HepG2 (cell line): ENCODE results near the gene TALDO1. TPM values are rescaled to one million over a fixed set of nuclear protein-coding genes. Genes with fewer than 3 reads are reported as not detected.

Experiments
- GMEB2 ChIP-seq: IDR thresholded peaks from 2 replicates; pipeline ENCODE4 v1.6.1; 2016; ENCODE audit warnings: missing biosample characterization, missing genetic modification reagents, low read depth
- HMGXB4 ChIP-seq, 2 experiments: sonication (generic) in 1 of 2; formaldehyde crosslinking in 1 of 2; IDR thresholded peaks; 2 replicates each; pipeline versions ENCODE4 v1.4.0 to v1.6.1; 2018 to 2020; ENCODE audit warnings: missing genetic modification reagents in 2 of 2, borderline replicate concordance in 1 of 2, low read depth in 1 of 2, mild to moderate bottlenecking in 1 of 2, missing biosample characterization in 1 of 2
- KIAA2018 ChIP-seq: sonication (generic); formaldehyde crosslinking; IDR thresholded peaks from 2 replicates; pipeline ENCODE4 v1.5.0; 2020; ENCODE audit warnings: mild to moderate bottlenecking, missing genetic modification reagents, borderline replicate concordance
- MAZ ChIP-seq, 2 experiments: sonication (generic) in 1 of 2; formaldehyde crosslinking in 1 of 2; IDR thresholded peaks; 2 replicates each; pipeline versions ENCODE4 v1.5.0 to v1.6.1; 2012 to 2020; ENCODE audit warnings: low read depth in 2 of 2, mild to moderate bottlenecking in 2 of 2, borderline replicate concordance in 1 of 2, improper control_type of control experiment in 1 of 2, low read length in 1 of 2, missing genetic modification reagents in 1 of 2, moderate library complexity in 1 of 2
- SALL2 ChIP-seq: sonication (generic); formaldehyde crosslinking; IDR thresholded peaks from 2 replicates; pipeline ENCODE4 v1.8.1; 2023; ENCODE audit warnings: mild to moderate bottlenecking, missing genetic modification reagents, inconsistent platforms
- STAG1 ChIP-seq: sonication (generic); formaldehyde crosslinking; IDR thresholded peaks from 2 replicates; pipeline ENCODE4 v1.4.0; 2020; ENCODE audit warnings: missing genetic modification reagents
- TGIF2 ChIP-seq: IDR thresholded peaks from 2 replicates; pipeline ENCODE4 v1.6.1; 2016; ENCODE audit warnings: control low read depth, missing compliant biosample characterization
- ZIK1 ChIP-seq: sonication (generic); formaldehyde crosslinking; IDR thresholded peaks from 2 replicates; pipeline ENCODE4 v1.5.0; 2020; ENCODE audit warnings: mild to moderate bottlenecking, low read depth, missing genetic modification reagents, borderline replicate concordance
- ZMYM2 ChIP-seq: sonication (generic); formaldehyde crosslinking; IDR thresholded peaks from 2 replicates; pipeline ENCODE4 v1.8.0; 2022; ENCODE audit warnings: mild to moderate bottlenecking, missing genetic modification reagents
- ZNF264 ChIP-seq: sonication (generic); formaldehyde crosslinking; IDR thresholded peaks from 2 replicates; pipeline ENCODE4 v1.4.0; 2020; ENCODE audit warnings: missing genetic modification reagents
- ZNF770 ChIP-seq: sonication (generic); formaldehyde crosslinking; IDR thresholded peaks from 2 replicates; pipeline ENCODE4 v1.5.0; 2020; ENCODE audit warnings: mild to moderate bottlenecking, missing genetic modification reagents
- ZSCAN21 ChIP-seq: sonication (generic); formaldehyde crosslinking; IDR thresholded peaks from 2 replicates; pipeline ENCODE4 v1.8.0; 2022; ENCODE audit warnings: mild to moderate bottlenecking, missing genetic modification reagents, moderate library complexity, borderline replicate concordance
- polyA plus RNA-seq, 8 experiments: library from polyadenylated mRNA; depleted of rRNA in 3 of 8; stranded (reverse) in 7 of 8; unstranded in 1 of 8; fragments of >200 nt; fragmentation: Illumina TruSeq in 4 of 8; extraction: Trizol in 4 of 8; gene quantifications; 2 replicates each; pipeline versions ENCODE4 v1.2.1 to v1.2.3, GENCODE V29; 2011 to 2016; ENCODE audit warnings: low read depth in 4 of 8, missing spikeins in 1 of 8, mixed read lengths in 1 of 8; ENCODE audit not compliant: insufficient read depth in 1 of 8
- total RNA-seq, 5 experiments: library from RNA; depleted of rRNA; stranded (reverse); fragments of >200 nt; fragmentation: Illumina TruSeq; extraction: Trizol; gene quantifications; 2 replicates each; pipeline ENCODE4 v1.2.3, GENCODE V29; 2016; ENCODE audit warnings: low read depth in 1 of 5

The TALDO1 gene
- total and polyA plus RNA-seq, 2 of the 13 experiments (the other 11 are each of a cell fraction or from before 2014, with no cell fraction given): 107 to 240 TPM

- no peak for TF ChIP-seq KIAA2018
- no peak for TF ChIP-seq MAZ (IDR thresholded peaks at IDR 0.05; ENCODE audit: borderline replicate concordance, low read depth, low read length)
- 0 out of 2 replicates have a peak, but pooled peaks have one; percentile 27 for TF ChIP-seq MAZ (CRISPR knock-in tag; IDR thresholded peaks at IDR 0.05; ENCODE audit: low read depth)
- TF ChIP-seq ZMYM2 (CRISPR knock-in tag): no peak
- peak; percentile 41; the same call in 1 of the 2 replicates for TF ChIP-seq ZSCAN21 (CRISPR knock-in tag)
- TF ChIP-seq STAG1 (CRISPR knock-in tag): peak; percentile 62
- peak; percentile 20; the same call in 1 of the 2 replicates for TF ChIP-seq TGIF2 (CRISPR knock-in tag)
- peak; percentile 50; the same call in 1 of the 2 replicates for TF ChIP-seq SALL2
- TF ChIP-seq ZNF264 (CRISPR knock-in tag): no peak
- peak in 1 of 2 experiments; percentile 16; a peak in 2 of 4 replicates for TF ChIP-seq HMGXB4 (CRISPR knock-in tag; IDR thresholded peaks at IDR 0.05; ENCODE audit: borderline replicate concordance in 1 of 2, low read depth in 1 of 2)
- no peak for TF ChIP-seq GMEB2 (CRISPR knock-in tag)
- peak; percentile 48; the same call in 1 of the 2 replicates for TF ChIP-seq ZIK1 (CRISPR knock-in tag)
- no peak for TF ChIP-seq ZNF770
Observed at GRCh38 chr11:798093-798713, 50.9 kb downstream of the TALDO1 start, which contains the start of gene SLC25A22 (continued).
